GM03348 (cell line): ENCODE data around the gene FANCF.
"Not testable (repeated sequence)": the region's sequence is repeated elsewhere in the genome, so short reads cannot be mapped to it uniquely, and the experiment has no call there.

ENCODE experiments used
- DNase-seq: peaks from one replicate; pipeline ENCODE4 v3.0.0; 2012; ENCODE audit warnings: low spot score

FANCF gene, protein sequence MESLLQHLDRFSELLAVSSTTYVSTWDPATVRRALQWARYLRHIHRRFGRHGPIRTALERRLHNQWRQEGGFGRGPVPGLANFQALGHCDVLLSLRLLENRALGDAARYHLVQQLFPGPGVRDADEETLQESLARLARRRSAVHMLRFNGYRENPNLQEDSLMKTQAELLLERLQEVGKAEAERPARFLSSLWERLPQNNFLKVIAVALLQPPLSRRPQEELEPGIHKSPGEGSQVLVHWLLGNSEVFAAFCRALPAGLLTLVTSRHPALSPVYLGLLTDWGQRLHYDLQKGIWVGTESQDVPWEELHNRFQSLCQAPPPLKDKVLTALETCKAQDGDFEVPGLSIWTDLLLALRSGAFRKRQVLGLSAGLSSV

DNA sequence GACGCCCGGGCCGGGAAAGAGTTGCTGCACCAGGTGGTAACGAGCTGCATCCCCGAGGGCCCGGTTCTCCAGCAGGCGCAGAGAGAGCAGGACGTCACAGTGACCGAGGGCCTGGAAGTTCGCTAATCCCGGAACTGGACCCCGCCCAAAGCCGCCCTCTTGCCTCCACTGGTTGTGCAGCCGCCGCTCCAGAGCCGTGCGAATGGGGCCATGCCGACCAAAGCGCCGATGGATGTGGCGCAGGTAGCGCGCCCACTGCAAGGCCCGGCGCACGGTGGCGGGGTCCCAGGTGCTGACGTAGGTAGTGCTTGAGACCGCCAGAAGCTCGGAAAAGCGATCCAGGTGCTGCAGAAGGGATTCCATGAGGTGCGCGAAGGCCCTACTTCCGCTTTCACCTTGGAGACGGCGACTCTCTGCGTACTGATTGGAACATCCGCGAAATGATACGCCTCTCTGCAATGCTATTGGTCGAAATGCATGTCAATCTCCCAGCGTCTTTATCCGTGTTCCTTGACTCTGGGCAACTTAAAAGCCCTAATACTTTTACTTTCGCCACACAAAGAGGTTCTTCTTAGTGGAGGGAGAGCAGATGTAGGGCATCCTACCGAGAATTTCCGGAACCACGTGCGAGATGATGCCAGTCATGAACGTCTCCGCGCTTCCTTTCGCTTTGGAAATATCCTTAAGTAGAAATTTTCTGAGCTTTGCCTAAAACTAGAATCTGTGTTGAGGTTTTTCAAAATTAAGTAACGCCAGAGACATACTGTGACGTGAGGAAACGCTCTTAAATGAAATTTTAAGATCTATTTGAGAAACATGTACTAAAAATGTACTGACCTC, at the start of gene FANCF:
Gene FANCF (minus strand): TSS at position 376 of the 840 bp plus-strand sequence. CDS start 13 bp downstream, at position 363.
- peak; percentile 95 for DNase-seq

DNA sequence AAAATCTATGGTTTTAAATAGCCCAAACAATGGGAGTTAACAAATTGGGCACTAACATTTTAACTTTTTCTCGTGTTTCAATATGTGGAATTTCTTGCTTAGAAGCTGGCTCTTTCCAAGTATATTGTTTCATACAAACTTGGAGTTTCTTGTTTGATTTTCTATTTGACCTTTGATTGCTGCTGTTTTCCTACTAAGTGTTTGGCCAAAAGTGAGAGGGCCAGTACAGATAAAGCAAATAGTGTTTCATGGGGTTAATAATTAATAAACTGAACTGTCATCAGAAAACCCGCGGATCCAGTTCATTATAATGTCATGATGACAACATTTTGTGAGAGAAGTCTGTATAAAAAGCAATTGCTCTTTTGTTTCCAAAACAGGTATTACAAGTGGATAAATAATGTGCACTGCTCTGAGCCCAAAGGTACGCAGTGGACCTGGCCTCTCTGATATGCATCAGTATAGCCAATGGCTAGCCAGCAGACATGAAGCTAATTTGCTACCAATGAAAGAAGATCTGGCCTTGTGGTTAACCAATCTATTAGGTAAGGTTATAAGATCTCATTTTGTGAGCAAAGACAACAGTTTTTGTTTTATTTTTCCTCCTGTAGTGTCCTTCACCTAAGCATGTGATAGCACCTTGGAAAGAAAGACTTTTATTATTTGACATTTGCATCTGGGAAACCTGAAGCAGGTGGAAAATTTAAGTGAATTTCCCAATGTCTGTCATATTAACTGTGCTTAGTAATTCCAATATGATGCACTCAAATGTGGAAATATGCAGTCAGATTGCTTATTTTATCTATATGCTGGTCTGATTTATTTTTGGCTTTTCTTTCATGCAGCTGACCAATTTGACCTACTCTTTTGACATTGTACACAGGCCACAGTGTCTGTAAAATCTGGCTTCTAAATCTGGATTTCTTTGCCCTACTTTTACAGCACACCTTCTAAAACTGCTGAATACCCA, 49.1 kb upstream of the FANCF start:
- no peak for DNase-seq

DNA sequence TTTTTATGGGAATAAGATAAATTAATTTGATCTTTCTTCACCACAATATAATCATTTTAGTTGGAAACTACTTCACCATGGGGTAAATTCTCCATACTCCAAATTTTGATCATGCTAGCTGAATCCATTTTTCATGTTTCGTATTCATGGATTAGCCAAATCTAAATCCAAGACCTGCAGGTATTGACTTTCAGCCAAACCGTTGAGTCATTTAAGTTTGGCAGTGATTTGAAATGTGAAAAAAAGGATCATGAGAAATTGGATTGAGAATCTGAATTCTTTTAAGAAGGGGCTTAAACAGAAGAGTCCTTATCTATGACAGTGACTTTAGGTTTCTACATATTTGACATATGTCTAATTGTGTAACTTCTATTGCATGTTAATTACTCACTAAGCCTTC, 46.1 kb upstream of the FANCF start:
- DNase-seq = no peak

DNA sequence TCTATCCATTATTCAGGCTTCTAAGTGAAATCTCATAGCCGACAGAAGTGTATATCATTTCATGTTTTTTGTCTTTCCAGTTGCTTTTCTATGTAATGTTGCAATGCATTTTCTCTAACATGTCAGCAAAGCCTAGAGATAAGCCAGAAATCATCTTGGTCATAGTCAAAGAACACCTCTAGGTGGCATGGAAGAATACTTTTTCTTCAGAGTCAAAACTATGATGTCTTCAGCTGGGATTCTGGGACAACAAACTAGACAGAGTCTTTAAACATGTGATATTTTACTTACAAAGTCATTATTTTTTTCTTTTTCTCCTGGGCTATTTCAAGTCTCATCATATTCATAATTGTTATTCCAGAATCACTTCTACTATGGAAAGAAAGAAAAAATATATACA, 45.2 kb upstream of the FANCF start:
- DNase-seq = no peak

DNA sequence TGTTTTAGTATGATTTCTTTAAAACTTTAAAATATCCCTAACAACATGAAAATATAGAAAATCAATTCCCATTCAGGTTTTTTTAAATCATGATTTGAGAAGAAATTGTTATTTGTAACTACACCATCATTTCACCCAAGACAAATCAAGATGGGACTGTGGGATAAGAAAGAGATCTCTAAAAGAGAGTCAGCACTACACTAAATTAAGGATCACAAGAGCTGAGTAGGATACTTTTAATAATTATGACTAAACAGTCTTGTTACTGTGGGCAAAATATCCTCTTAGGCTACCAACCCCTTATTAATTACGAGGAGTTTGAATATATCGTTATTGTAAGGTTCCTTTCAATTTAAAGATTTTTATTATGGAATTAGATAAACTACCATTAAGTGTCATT, 43.7 kb upstream of the FANCF start:
- no peak for DNase-seq

DNA sequence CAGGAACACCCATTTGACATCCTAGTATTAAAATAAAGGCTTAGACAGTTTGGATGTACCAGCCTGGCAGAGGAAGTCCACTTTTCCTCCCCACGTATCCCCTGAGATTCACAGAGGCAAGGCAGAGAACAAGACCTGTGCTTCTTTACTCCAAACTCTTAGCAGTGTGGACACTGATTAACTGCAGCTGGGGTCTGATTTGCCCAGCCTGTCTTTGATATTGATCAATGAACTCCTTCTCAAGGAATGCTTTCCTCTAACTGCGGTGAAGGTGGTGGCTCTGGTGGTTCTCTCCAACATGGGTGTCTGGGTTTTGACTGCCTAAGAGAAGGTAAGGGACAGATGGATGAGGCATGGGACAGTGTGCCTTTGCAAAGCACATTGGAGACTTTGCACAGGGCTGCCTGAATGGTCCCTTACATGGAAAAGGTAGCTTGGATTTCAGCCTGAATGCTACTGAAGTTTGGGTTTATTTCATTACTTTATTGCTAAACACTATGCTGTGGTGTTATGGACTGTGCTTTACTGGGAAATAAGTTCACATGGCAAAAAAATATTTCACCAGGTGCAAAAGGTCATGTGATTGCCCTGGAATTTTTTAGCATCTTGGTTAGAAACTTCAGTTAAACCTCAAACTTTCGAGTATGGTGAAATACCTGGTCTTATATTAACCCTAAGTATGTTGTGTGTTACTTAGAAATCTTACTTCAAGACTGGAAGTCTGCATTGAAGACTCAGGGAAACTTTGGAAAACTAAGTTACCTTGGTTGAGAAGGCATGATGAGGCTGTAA, 42.6 kb upstream of the FANCF start:
- DNase-seq = no peak

DNA sequence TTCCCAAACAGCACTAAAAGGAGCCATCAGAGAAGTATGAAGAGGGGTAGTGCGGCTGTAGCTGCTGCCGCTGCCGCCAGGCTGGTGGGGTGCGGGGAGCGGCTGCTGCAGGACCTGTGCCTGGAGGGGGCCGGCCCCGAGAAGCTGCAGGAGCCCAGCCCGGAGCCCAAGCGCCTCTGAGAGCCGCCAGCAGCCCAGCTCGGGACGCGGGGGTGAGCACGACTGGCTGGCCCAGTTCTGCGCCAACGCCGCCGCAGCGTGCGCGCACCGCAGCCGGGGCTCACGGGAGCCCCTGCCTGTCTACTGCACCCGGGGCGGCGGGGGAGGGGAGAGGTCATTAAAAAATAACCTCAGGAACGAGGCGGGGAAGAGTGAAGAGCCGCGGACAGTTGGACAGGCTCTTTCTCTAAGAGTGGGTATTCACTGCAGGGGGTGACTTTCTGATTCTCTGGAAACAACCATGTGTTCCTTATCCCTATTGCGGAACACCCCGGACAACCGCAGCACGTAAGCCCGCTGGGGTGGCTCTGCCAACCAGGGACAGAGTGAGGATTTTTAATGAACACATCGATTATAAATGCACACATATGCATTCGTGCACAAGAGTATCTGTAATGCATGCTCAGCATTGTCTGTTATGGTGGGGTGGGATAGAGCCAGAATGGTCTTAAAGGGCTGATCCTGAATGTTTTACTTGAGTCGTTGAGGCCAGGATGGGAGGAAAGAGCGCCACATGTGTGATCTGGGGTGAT, 41.2 kb upstream of the FANCF start:
- DNase-seq = peak; percentile 23

DNA sequence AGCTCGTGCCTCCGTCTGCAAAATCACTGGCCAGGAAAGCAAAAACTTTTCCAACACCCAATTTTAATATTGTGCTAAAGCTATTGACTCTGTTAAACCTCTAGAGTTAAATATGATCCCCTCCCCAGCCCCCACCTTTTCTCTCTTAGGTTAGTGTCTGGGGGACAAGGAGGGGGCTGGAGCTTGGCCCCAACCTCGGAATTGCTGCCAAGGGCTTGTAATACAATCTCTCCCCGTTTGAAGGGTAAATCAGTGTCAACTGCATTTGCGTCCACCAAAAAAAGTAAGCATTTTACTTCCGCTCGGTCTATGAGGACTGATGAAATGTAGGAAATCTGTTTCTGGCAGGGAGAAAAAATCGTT, 40.7 kb upstream of the FANCF start, which contains the start of gene GAS2:
Gene GAS2 (plus strand): TSS at position 287 of the 363 bp plus-strand sequence. CDS start 8,259 bp downstream, outside the sequence.
- no peak for DNase-seq

DNA sequence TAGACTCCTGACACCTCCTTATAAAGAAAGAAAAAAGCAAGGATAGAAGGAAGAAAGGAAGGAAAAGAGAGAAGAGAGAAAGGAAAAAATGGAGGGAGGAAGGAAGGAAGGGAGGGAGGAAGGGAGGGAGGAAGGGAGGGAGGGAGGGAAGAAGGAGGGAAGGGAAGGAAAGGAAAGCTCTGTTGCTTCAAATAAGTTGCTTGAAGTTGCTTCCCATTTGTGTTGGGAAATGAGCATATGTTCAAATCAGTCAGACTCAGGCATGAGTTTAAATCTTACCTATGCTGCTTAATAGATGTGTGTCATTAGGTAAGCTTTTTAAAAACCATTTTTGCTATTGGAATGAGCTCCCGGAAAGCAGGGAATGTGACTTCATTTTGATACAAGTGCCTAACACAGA, 34.2 kb upstream of the FANCF start:
- no peak for DNase-seq

DNA sequence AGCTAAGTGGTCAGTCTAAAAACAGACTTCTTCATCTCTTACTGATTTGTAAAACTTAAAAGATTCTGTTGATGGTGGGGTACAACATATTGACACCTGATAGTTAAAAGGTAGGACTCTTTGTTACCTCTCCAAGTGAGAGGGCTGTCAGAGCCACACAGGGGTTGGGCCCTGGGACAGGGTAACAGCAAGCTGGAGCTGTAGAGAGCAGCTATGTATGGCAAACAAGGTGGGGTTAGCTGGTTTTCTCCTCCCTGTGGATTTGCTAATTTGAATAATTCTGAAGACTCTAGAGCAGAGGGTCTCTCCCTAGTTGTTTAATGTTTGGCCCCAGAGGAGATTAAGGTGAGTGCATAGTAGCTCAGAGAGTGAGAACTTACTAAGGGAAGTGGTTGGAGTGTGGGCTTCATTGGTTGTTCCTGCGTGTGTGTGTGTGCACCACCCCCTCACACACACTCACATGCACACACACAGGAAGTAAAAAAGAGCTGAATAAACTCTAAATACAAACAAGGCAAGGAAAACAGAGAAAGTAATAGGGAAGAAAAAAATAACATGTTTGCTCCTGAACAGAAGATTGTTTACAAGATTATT, 31.6 kb upstream of the FANCF start:
- DNase-seq = no peak

DNA sequence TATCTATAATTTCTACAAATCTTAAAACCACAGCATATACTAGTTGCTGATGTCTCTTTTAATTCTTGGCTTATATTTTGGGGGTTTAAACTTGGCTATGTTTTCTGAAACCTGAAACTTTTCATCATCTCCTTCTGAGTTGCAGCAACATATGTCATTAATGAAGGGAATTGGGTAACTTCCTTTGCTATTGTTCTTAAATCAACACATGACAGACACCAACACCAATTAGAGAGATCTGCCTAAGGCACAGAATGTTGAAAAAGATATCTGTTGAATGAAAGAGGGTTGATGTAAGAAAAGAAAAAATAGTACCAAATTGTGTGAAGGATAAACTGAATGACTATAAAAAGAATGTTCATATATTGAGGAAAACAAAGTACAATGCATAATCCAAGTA, 30.5 kb upstream of the FANCF start:
- no peak for DNase-seq

DNA sequence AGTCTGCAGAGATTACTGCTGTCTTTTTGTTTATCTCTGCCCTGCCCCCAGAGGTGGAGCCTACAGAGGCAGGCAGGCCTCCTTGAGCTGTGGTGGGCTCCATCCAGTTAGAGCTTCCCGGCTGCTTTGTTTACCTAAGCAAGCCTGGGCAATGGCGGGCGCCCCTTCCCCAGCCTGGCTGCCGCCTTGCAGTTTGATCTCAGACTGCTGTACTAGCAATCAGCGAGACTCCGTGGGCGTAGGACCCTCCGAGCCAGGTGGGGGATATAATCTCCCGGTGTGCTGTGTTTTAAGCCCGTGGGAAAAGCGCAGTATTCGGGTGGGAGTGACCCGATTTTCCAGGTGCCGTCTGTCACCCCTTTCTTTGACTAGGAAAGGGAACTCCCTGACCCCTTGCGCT, 26.7 kb upstream of the FANCF start:
- DNase-seq = not testable (repeated sequence)

DNA sequence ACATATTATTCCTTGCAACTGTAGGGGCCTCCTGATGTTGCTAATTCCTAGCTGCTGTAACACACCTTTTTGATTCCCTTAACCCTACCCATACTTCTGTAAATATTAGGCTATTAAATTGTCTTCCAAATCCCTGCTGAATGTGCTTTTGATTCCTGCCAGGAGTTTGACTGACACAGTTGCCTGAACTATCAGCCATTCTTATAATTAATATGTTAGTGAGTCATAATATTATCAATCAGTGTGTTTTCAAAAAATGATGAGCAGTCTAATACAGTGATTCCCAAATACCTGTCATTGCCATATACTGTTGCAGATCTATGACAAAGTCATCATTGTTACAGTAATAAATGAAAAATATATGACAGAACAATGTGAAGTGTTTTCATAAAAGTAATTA, 15.9 kb upstream of the FANCF start:
- DNase-seq = no peak

DNA sequence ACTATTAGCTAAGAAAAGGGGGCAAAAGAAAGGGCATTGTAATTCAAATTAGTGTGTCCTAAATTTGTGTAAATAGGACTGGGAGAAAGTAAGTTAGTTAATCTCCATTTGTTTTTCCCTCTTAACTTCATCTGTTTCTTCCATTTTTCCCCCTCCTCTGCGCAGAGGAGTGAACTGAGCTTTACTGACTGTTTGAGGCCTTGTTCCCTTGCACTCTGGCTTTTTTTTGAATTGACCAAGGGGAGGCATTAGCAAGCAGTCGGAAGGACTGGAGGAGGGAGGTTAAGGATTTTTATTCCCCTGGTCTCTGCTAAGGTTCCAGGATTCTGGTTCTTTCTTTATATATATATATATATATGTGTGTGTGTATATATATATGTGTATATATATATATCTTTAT, 15.2 kb upstream of the FANCF start:
- no peak for DNase-seq

DNA sequence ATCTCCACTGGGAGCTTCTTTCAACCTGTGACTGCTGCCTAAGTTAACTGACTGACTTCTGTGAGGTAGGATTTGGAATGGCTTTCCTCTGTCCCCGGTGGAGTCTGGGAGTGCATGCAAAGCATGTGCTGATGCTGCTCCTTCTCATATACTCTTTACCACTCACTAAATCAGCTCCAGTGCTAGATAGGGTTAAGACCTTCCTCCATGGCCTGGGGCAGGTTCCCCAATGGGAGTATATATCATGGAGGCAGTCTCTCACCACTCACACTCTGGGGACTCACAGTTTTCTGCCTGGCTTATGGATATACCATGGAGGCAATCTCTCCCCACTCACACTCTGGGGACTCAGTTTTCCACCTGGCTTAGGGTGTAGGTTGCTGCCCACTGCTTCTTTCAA, 10.1 kb upstream of the FANCF start:
- DNase-seq = no peak

DNA sequence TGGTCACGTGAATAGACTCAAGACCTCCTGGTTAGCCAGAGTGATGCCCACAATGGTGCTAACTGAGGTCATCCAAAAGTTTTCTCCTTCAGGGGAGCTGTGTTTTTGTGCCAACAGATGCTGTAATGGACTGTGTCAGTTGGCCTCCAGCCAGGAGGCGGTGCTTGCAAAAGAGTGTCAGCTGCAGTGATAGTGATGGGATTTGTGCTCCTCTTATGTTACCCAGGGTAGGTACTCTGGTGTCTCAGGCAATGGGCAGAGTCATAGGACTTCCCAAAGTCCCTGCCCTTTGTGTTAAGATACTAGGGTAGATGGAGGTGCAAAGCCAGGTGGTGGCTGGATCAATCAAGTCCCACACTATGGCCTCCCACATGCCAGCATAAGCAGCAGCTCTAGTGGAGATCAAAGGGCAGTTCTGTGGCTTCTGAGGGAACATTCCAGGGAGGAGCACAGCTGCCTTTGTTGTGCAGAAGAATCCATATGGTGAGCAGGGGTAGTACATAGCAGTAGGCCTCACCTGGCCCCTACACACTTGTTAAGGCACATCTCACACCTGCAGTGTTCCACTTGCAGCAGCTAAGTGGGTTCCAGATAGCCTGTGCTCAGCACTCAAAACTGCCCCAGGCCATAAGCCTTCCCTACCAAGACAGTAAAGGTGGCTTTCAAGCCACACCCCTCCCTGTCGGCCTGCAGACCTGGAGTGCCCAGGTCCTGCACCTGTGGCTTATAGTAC, 9.4 kb upstream of the FANCF start:
- no peak for DNase-seq

DNA sequence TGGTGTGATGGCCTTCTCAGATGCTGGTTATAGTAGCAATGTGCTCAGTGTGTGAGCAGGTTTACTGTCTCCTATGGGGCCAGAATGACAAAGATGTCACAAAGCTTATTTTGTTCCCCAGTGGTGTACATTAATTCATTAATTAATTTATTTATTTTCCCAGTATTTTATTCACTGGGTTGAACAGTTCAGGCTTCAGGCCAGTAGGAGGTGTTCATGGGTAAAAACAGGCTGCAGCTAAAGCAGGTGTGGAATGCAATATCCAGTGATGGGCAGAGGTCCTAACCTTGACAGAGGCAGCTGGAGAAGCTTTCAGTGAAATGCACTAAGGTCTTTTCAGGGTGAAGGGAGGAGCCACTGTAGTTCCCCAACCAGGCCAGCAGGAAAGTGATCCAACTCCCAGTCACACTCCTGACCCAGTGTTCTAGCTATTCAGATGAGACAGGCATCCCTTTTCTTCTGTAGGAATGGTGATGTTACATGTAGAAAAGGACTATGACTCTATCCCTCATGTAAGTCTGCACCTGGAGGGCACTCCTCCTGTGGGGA, 7.8 kb upstream of the FANCF start:
- no peak for DNase-seq

DNA sequence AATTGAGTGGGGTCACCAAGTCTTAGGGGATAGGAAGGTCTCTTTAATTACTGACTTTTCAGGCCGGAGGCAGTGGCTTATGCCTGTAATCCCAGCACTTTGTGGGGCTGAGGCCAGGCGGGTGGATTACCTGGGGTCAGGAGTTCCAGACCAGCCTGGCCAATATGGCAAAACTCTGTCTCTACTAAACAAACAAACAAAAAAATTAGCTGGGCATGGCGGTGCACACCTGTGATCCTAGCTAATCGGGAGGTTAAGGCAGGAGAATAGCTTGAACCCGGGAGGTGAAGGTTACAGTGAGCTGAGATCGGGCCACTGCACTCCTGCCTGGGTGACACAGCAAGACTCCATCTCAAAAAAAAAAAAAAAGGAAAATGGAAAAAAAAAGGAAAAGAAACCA, 1.8 kb upstream of the FANCF start:
- DNase-seq = no peak

DNA sequence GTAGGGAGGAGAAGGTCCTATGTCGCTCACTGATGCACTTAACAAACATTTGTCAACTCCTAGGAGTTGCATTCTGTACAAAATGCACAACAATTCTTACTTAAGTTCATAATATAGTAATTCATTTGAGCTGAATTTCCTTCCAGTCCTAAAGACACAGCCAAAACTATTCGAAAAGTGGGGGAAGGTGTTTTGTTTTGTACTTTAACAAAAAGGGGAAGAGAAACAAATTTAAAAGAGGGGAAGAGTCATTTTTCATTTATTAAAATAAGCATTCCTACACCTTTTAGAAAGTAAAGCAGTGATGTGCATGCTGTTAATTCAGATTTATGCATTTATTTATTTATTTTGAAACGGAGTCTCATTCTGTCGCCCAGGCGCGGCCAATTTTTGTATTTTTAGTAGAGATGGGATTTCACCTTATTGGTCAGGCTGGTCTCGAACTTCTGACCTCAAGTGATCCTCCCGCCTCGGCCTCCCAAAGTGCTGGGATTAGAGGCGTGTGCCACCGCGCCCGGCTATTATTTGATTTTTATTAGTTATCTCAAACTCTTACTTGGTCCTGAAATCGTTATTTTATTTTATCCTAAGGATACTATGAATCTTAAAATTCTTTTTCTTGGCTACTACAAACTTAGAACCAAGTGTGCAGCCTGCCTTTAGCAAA, 1.1 kb upstream of the FANCF start:
- DNase-seq = no peak
